ENCODE measurements around the gene MIPEP. TPM values are rescaled to one million over a fixed set of nuclear protein-coding genes. Genes with fewer than 3 reads are reported as not detected.
A peak's percentile ranks its signal among the peaks of the same experiment; 100 is the strongest.

MIPEP gene
- total RNA-seq, 4 donors from 2014 or later, result 12.1 to 25.7 (median 19.5) TPM

- DNase-seq, result no peak
- intact Hi-C loops (cut with DNase I), result no loop called here
- H3K36me3 ChIP-seq, result no peaks in the 10 kb centered on the region
- no peak for TF ChIP-seq POLR2A (IDR thresholded peaks at IDR 0.05)
- no peak for TF ChIP-seq CTCF (IDR thresholded peaks at IDR 0.05)
- no peak overlapping the region for H3K27ac ChIP-seq
- H3K27me3 ChIP-seq, result no peaks in the 10 kb centered on the region
- 79 to 85% methylated on average over 5 of the region's 5 CpGs for WGBS, 2 donors
- H3K4me3 ChIP-seq, result no peak overlapping the region
- no peaks in the 10 kb centered on the region for H3K9me3 ChIP-seq
- H3K4me1 ChIP-seq, result peaks cover 0 to 30% (median 4%) of the 10 kb centered on the region in 3 donors
Observed at GRCh38 chr13:23714672-23715071, 174.5 kb downstream of the MIPEP start.

DNA sequence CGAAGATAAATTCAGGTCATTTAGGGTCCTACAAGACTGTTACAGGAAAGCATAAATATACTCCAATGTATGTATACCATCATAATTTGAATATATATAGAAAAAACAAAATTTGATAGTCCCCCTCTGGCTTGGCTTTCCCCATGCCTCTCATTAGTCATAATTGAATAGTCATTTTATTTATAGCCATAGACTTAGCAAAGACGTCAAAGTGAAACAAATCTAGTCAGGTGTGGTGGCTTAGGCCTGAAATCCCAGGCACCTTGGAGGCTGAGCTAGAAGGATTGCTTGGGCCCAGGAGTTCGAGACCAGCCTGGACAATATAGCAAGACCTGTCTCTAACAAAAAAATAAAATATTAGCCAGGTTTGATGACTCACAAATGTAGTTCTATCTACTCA, 177.8 kb downstream of the MIPEP start:
- H3K27me3 ChIP-seq, result no peaks in the 10 kb centered on the region
- H3K4me3 ChIP-seq, result no peak overlapping the region
- no peaks in the 10 kb centered on the region for H3K9me3 ChIP-seq
- TF ChIP-seq CTCF (IDR thresholded peaks at IDR 0.05), result no peak
- no peak for TF ChIP-seq POLR2A (IDR thresholded peaks at IDR 0.05)
- WGBS, 2 donors, result 53 to 55% methylated on average over 3 of the region's 3 CpGs
- no peak for DNase-seq
- intact Hi-C loops (cut with DNase I), result no loop called here
- no peak overlapping the region for H3K27ac ChIP-seq
- H3K36me3 ChIP-seq, result no peaks in the 10 kb centered on the region
- H3K4me1 ChIP-seq, result peaks cover 0 to 4% (median 0%) of the 10 kb centered on the region in 3 donors

- DNase-seq, result no peak
- H3K27me3 ChIP-seq, result no peaks in the 10 kb centered on the region
- no peak overlapping the region for H3K4me3 ChIP-seq
- H3K27ac ChIP-seq, result no peak overlapping the region
- no peaks in the 10 kb centered on the region for H3K36me3 ChIP-seq
- H3K9me3 ChIP-seq, result no peaks in the 10 kb centered on the region
- TF ChIP-seq POLR2A (IDR thresholded peaks at IDR 0.05), result no peak
- no peak for TF ChIP-seq CTCF (IDR thresholded peaks at IDR 0.05)
- 53 to 71% methylated on average over 1 of the region's 1 CpG for WGBS, 2 donors
- no peaks in the 10 kb centered on the region for H3K4me1 ChIP-seq
- intact Hi-C loops (cut with DNase I), result no loop called here
Observed at GRCh38 chr13:23710366-23710765, 178.8 kb downstream of the MIPEP start.

DNA sequence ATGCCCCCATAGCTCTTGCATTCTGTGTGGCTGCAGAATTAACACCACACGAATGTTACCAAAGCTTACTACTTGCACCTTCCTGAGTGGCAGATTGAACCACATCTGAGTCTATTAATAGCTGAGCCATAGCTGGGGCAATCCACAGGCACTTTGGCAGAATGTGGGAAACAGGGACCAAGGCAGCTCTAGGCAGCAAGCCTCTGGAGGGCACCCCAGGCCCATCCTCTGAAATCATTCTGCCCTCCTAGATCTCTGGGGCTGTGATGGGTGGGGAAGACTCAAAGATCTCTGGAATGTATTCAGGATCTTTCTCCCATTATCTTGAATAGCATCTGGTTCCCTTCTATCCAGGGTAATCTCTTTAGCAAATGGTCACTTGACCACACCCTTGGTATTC, 179.7 kb downstream of the MIPEP start:
- H3K4me1 ChIP-seq, result no peaks in the 10 kb centered on the region
- no peaks in the 10 kb centered on the region for H3K27me3 ChIP-seq
- TF ChIP-seq CTCF (IDR thresholded peaks at IDR 0.05) (no peak), POLR2A (IDR thresholded peaks at IDR 0.05) (no peak)
- no peak for DNase-seq
- WGBS, 2 donors, result 40% methylated on average over 1 of the region's 1 CpG
- intact Hi-C loops (cut with DNase I), result loop anchor here (10.0 kb wide), 1 partner anchor 155 kb away; no protein-coding TSS in a partner anchor
- H3K4me3 ChIP-seq, result no peak overlapping the region
- no peak overlapping the region for H3K27ac ChIP-seq
- no peaks in the 10 kb centered on the region for H3K36me3 ChIP-seq
- H3K9me3 ChIP-seq, result no peaks in the 10 kb centered on the region

GRCh38 chr13:23707674-23708073, 181.5 kb downstream of the MIPEP start:
- H3K4me1 ChIP-seq, result peaks cover 3 to 13% (median 5%) of the 10 kb centered on the region in 3 donors
- H3K27me3 ChIP-seq, result no peaks in the 10 kb centered on the region
- H3K9me3 ChIP-seq, result no peaks in the 10 kb centered on the region
- no peaks in the 10 kb centered on the region for H3K36me3 ChIP-seq
- no peak overlapping the region for H3K4me3 ChIP-seq
- TF ChIP-seq POLR2A (IDR thresholded peaks at IDR 0.05) (no peak), CTCF (IDR thresholded peaks at IDR 0.05) (peak in 4 of 6 experiments; percentile 10 to 41 (median 19))
- no peak overlapping the region for H3K27ac ChIP-seq
- DNase-seq, result no peak
- 74 to 92% methylated on average over 3 of the region's 3 CpGs for WGBS, 2 donors
- intact Hi-C loops (cut with DNase I), result loop anchor here (10.0 kb wide), 1 partner anchor 157 kb away; no protein-coding TSS in a partner anchor

Measured in esophagus squamous epithelium (tissue), 5 donors.